ENCODE results near the gene UGT1A9. TPM values are rescaled to one million over a fixed set of nuclear protein-coding genes. Genes with fewer than 3 reads are reported as not detected.

The UGT1A9 gene
- total RNA-seq, 1 donor from 2014 or later, result not detected

DNA sequence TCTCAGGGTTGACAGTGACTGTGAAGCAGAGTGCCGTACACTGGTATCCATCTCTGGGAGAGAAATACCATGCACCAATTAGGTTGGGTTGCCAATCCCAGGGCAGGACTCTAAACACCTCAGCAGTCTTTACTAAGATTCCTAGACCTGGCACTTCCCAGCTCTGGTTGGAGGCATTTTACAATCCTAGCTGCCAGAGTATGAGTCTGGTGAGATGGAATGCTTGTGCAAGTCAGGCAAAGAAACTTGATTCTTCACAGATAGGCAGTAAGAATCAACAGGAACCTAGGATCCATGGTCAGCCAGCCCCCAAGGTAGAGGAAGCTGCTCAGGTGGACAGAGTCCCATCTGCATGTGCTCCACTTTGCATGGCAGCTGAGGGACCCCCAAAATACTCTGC lies 35.0 kb downstream of the UGT1A9 start:
- Histone ChIP-seq H4K20me1 (ENCODE audit: low read depth) (no peaks in the 10 kb centered on the region), H3K4me3 (no peak overlapping the region), H3K36me3 (no peaks in the 10 kb centered on the region), H3K79me2 (ENCODE audit: low read depth) (no peaks in the 10 kb centered on the region), H2AFZ (replicated peaks) (no peak overlapping the region), H3K9ac (no peak overlapping the region), H3K4me1 (no peaks in the 10 kb centered on the region), H3K4me2 (no peak overlapping the region), H3K9me3 (ENCODE audit: low read depth) (no peaks in the 10 kb centered on the region), H3K27me3 (no peaks in the 10 kb centered on the region), H3K27ac (no peak overlapping the region), H3F3A (ENCODE audit: low read depth) (no peaks in the 10 kb centered on the region)
- no peak overlapping the region for H3K27ac Mint-ChIP-seq
- peaks cover 3% of the 10 kb centered on the region for H3K9me3 Mint-ChIP-seq
- H3K4me1 Mint-ChIP-seq, result no peaks in the 10 kb centered on the region
- H3K4me3 Mint-ChIP-seq, result no peak overlapping the region
- peaks cover 3% of the 10 kb centered on the region for H3K27me3 Mint-ChIP-seq (ENCODE audit: insufficient read depth, low read depth)
- no peak for TF ChIP-seq EZH2phosphoT487 (IDR thresholded peaks at IDR 0.05)
- TF ChIP-seq, protein P1, sequence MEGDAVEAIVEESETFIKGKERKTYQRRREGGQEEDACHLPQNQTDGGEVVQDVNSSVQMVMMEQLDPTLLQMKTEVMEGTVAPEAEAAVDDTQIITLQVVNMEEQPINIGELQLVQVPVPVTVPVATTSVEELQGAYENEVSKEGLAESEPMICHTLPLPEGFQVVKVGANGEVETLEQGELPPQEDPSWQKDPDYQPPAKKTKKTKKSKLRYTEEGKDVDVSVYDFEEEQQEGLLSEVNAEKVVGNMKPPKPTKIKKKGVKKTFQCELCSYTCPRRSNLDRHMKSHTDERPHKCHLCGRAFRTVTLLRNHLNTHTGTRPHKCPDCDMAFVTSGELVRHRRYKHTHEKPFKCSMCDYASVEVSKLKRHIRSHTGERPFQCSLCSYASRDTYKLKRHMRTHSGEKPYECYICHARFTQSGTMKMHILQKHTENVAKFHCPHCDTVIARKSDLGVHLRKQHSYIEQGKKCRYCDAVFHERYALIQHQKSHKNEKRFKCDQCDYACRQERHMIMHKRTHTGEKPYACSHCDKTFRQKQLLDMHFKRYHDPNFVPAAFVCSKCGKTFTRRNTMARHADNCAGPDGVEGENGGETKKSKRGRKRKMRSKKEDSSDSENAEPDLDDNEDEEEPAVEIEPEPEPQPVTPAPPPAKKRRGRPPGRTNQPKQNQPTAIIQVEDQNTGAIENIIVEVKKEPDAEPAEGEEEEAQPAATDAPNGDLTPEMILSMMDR (IDR thresholded peaks at IDR 0.05), result no peak
- no peak for TF ChIP-seq EZH2 (IDR thresholded peaks at IDR 0.05)
- no peak for DNase-seq (ENCODE audit: low spot score)
- no peaks in the 10 kb centered on the region for H3K36me3 Mint-ChIP-seq

DNA sequence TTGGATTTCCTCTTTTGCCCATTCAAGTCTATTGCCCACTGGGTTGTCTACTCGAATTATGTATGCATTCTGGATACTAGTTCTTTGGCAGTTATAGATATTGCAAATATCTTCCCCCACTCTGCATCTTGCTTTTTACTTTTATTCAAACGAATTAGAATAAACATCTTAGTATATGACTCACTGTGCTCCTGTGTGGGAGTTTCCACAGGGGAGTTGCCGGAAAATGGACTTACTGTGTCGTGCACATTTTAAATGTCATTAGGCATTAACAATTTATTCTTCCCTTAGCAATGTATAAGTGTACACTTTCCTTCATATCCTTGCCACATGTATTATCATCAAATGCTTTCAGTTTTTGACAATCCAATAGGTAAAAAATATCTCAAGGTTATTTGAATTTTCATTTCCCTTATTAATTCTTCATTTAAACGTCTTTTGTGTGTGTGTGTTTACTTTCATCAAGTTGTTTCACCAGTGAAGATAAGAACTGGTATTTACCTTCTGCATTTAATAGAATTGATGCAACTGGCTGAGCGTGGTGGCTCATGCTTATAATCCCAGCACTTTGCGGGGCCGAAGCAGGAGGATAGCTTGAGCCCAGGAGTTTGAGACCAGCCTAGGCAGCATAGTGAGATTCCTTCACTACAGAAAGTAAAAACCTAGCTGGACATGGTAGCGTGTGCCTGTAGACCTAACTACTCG lies 36.4 kb downstream of the UGT1A9 start:
- no peak overlapping the region for H2AFZ ChIP-seq (replicated peaks)
- no peaks in the 10 kb centered on the region for H3K4me1 ChIP-seq
- H3K27me3 Mint-ChIP-seq (ENCODE audit: insufficient read depth, low read depth), result no peaks in the 10 kb centered on the region
- H4K20me1 ChIP-seq (ENCODE audit: low read depth), result no peaks in the 10 kb centered on the region
- no peaks in the 10 kb centered on the region for H3K79me2 ChIP-seq (ENCODE audit: low read depth)
- no peaks in the 10 kb centered on the region for H3K36me3 ChIP-seq
- H3K4me1 Mint-ChIP-seq, result no peaks in the 10 kb centered on the region
- no peak overlapping the region for H3K4me3 ChIP-seq
- no peaks in the 10 kb centered on the region for H3K9me3 ChIP-seq (ENCODE audit: low read depth)
- TF ChIP-seq, protein P1 (IDR thresholded peaks at IDR 0.05), result no peak
- TF ChIP-seq EZH2phosphoT487 (IDR thresholded peaks at IDR 0.05), result no peak
- no peaks in the 10 kb centered on the region for H3K27me3 ChIP-seq
- no peaks in the 10 kb centered on the region for H3K36me3 Mint-ChIP-seq
- H3K9ac ChIP-seq, result no peak overlapping the region
- H3F3A ChIP-seq (ENCODE audit: low read depth), result no peaks in the 10 kb centered on the region
- H3K27ac Mint-ChIP-seq, result no peak overlapping the region
- H3K4me2 ChIP-seq, result no peak overlapping the region
- H3K4me3 Mint-ChIP-seq, result no peak overlapping the region
- H3K9me3 Mint-ChIP-seq, result peaks cover 2% of the 10 kb centered on the region
- no peak overlapping the region for H3K27ac ChIP-seq
- no peak for DNase-seq (ENCODE audit: low spot score)

DNA sequence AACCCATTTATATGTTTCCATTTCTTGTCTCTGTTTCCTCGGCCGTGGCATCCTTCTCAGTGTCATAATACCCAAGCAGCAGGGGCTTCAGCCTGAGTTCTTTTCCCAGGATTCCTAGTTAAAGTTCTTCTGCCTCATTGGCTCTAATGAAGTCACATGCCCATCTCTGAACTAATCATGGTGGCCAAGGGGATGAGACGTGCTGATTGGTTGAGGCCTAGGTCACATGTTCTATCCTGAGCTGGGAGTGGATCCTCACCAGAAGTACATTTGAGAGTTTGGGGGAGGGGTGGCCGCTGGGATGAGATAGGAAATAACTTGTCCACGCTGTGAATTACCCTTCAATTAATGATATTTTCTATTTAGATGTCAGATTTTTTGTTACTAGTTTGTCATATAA lies 37.2 kb downstream of the UGT1A9 start:
- Histone ChIP-seq H3K4me3 (no peak overlapping the region), H3K4me2 (no peak overlapping the region), H3K9ac (no peak overlapping the region), H3K79me2 (ENCODE audit: low read depth) (no peaks in the 10 kb centered on the region), H3K36me3 (no peaks in the 10 kb centered on the region), H3K27me3 (no peaks in the 10 kb centered on the region), H3K4me1 (no peaks in the 10 kb centered on the region), H3F3A (ENCODE audit: low read depth) (no peaks in the 10 kb centered on the region), H2AFZ (replicated peaks) (no peak overlapping the region), H3K9me3 (ENCODE audit: low read depth) (no peaks in the 10 kb centered on the region), H3K27ac (no peak overlapping the region), H4K20me1 (ENCODE audit: low read depth) (no peaks in the 10 kb centered on the region)
- Mint-ChIP-seq H3K27ac (no peak overlapping the region), H3K4me1 (no peaks in the 10 kb centered on the region), H3K9me3 (peaks cover 2% of the 10 kb centered on the region), H3K4me3 (no peak overlapping the region), H3K27me3 (ENCODE audit: insufficient read depth, low read depth) (peaks cover 1% of the 10 kb centered on the region), H3K36me3 (no peaks in the 10 kb centered on the region)
- no peak for DNase-seq (ENCODE audit: low spot score)
- TF ChIP-seq, protein P1 (IDR thresholded peaks at IDR 0.05), result no peak
- no peak for TF ChIP-seq EZH2phosphoT487 (IDR thresholded peaks at IDR 0.05)
- TF ChIP-seq EZH2 (IDR thresholded peaks at IDR 0.05), result no peak
